ENCODE measurements around the gene EPHB3.

The EPHB3 gene

GRCh38 chr3:184543843-184544512, 17.6 kb upstream of the EPHB3 start:
- peak; percentile 68 to 81 for DNase-seq

DNA sequence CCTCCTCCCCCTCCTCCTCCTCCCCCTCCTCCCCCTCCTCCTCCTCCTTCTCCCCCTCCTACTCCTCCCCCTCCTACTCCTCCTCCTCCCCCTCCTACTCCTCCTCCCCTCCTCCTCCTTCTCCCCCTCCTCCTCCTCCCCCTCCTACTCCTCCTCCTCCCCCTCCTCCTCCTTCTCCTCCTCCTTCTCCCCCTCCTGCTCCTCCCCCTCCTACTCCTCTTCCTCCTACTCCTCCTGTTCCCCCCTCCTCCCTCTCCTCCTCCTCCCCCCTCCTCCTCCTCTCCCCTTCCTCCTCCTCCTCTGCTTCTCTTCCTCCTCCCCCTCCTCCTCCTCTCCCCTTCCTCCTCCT, 17.1 kb upstream of the EPHB3 start:
- DNase-seq, result no peak

GRCh38 chr3:184545769-184546168, 15.8 kb upstream of the EPHB3 start:
- no peak for DNase-seq

DNA sequence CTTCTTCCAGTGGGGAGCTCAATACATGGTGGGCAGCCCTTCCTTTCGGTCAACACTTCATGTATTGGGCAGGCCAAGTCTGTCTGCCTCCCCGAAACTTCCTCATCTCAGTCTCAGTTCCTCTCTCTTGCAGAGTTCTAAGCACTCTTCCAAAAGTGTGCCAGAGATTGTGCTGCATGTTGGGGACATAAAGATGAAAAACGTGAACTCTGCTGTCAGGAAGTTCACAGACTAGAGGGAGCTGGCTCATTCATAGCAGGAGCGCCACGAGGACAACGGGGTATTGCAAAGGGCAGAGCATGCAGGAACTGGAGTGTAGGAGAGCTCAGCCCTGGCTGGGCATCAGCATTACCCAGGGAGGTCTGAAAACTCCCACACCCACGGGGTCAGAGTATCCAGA, 15.3 kb upstream of the EPHB3 start:
- no peak for DNase-seq

- DNase-seq, result no peak
Measured at GRCh38 chr3:184549796-184550577, 11.6 kb upstream of the EPHB3 start.

- DNase-seq, result no peak
Measured at GRCh38 chr3:184551103-184551502, 10.5 kb upstream of the EPHB3 start.

GRCh38 chr3:184551614-184552256, 9.8 kb upstream of the EPHB3 start:
- no peak for DNase-seq

DNA sequence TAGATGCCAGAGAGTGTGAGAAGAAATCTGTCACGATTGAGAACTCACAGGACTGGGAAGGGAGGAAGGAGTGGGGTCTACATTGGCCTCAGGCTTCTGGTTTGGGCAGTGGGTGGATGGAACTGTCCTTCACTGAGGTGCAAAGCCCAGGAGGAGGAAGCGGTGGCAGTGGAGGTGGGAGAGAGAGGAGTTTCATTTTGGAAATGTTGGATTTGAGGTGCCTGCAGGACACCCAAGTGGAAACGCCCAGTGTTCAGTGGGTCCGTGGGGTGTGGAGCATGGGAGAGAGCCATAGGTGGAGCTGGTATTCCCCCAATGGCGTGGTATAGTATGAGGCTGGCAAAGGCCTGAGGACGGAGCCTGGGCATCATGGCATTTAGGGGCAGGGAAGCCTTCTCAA, 9.3 kb upstream of the EPHB3 start:
- no peak for DNase-seq

GRCh38 chr3:184552863-184553262, 8.7 kb upstream of the EPHB3 start:
- DNase-seq, result no peak

GRCh38 chr3:184553385-184553784, 8.2 kb upstream of the EPHB3 start:
- no peak for DNase-seq

GRCh38 chr3:184554461-184554860, 7.1 kb upstream of the EPHB3 start:
- DNase-seq, result no peak

DNA sequence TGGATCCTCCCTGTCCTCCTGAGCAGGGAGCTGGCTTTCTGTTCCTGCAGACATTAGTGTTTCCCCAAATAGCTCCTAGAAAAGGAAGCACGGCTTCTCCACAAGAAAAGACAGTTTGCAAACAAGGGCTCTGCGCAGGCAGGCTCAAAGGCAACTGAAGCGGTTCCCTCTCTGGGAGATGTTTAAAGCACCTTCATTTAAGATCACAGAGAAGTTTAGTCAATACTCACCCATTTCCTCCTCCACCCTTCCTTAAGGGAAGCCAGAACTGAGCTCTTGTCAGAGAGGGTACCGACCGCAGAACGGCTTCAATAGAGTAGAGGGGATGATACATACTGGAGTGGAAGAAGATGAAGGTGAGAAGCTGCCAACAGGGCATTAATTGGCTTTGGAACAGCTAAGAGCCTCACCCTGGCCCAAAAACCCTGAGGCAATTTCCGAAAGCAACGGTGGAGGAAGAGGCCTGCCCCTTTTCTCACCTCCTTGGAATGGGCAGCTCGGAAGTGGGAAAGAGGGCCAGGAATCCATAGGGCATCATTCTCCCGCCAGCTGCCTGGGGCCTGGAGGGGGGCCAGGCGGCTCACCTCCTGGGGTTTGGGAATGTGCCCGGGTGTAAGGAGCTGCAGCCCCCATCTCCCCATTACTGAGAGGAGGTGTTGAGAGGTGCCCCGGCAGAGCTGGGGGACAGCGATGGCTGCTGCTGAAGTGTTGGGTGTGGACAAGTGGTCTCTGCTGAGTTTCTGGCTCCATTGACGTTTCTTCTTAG, 4.8 kb upstream of the EPHB3 start:
- DNase-seq, result no peak

GRCh38 chr3:184557348-184557950, 4.1 kb upstream of the EPHB3 start:
- DNase-seq, result no peak

DNA sequence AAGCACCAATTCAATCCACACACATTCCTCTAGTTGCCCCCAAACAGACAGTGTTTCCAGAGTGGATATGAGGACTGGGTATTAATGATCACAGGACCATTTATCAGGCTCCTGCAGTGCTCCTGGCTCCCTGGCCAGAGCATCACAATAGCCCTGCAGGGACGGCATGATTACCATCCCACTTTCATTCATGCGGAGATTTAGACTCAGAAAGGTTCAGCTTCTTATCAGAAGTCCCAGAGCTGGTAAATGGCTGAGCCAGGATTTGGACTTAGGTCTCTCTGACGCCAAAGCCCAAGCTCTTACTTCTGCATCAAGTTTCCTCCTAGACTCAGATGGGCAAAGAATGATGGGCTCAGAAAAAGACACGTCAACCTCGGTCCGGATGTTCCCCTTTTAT, 2.9 kb upstream of the EPHB3 start:
- DNase-seq, result no peak

GRCh38 chr3:184559336-184559735, 2.2 kb upstream of the EPHB3 start:
- no peak for DNase-seq

DNA sequence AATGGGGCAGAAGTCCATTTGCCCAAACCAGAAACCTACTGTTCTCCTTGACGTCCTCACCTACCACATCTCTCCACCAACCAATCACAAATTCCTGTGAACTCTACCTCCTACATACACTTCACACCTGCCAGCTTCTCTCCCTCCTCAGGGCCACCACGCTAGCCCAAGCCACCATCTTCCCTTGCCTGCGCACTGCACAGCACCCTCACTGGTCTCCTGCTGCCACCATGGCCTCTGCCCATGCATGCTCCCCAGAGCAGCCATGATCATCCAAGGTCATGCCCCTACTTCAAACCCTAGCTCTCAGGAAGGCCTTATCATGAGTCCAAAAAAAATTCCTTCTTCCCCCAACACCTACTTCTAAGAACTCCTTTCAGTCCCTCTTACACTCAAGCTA, 1.1 kb upstream of the EPHB3 start:
- DNase-seq, result no peak

- no peak for DNase-seq
Measured at GRCh38 chr3:184561913-184562877, 610 bp downstream of the EPHB3 start.

DNA sequence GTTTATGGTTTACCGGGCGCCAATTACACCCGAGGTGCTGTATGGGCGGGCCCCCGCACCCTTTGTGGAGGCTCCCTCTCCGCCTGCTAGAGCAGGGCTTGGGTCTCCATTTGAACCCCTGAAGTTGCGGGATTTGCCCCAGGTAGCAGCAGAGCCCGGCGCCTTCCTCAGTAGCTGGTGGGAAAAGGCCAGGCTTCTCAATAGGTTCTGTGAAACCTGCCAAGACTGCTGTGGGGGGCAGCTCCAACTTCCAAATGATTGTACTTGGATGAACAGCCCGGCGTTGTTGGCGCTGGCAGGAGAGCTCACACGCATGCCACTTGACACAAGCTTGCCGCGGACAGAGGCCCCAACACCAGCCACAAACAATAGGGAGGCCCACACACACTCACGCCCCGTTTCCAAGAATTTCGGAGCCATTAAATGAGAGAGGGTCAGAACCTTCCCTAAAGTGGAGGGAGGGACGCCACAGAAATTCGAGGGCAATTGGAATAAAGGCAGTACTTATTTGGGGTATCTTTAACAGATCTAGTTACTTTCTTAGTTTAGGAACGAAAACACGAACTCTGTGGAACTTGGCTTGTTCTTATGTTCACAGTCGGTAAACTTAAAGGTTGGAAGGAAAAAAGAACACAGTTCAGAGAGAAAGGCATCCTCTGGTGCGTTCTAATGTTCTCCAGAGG, 1.4 kb downstream of the EPHB3 start:
- no peak for DNase-seq

- DNase-seq, result no peak
Measured at GRCh38 chr3:184563561-184563925, 2.0 kb downstream of the EPHB3 start.

GRCh38 chr3:184563941-184564684, 2.5 kb downstream of the EPHB3 start:
- no peak for DNase-seq
